Measurements from ENCODE around the gene PTX4. TPM values are rescaled to one million over a fixed set of nuclear protein-coding genes. Genes with fewer than 3 reads are reported as not detected.
"Not testable (repeated sequence)": the region's sequence is repeated elsewhere in the genome, so short reads cannot be mapped to it uniquely, and the experiment has no call there.

PTX4 gene
- total RNA-seq, 4 donors from 2014 or later, result not detected

DNA sequence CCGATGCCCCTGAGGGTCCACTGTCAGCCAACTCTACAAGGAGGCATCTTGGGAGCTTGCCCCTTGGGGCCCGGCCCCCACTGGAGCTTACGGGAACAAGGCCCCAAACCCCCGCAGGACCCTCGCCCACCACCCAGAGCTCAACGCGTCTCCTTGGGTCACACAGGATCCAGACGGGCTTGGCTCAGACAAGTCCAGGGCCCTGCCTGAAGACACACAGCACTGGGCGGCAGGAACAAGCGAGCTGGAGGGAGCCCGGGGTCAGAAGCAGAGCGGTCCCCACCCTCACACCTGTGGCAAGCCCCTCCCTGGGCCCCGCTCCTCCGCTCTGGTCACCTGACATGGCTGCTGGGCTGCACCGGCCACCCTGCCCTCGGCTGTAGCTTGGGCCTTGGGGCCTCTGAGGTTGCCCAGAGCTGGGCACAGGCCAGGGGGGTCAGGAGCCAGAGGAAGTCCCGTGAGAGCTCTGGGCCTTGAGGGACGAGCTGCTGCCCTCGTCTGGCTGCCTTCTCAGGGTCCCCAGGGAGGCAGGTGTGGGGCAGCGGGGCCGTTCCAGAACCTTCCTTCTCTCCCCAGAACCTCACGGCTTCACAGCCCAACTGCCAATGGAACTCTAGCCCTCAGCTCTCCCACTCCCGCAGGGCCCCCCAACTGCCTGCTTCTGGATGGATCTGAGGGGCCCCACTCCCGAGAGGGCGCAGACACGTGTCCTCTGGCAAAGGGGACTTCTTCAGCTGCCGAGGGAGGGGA lies 44.6 kb downstream of the PTX4 start, which contains the start of gene CCDC154:
Gene CCDC154 (minus strand): TSS at position 577 of the 750 bp plus-strand sequence. CDS start 234 bp downstream, at position 343.
- no peak for TF ChIP-seq POLR2A (IDR thresholded peaks at IDR 0.05)
- TF ChIP-seq CTCF (IDR thresholded peaks at IDR 0.05), result no peak
- H3K27ac ChIP-seq, result no peak within 1 kb of the TSS
- intact Hi-C loops (cut with DNase I), result no loop called here
- H3K4me3 ChIP-seq (replicated peaks in 1 of 3), result no peak within 1 kb of the TSS
- H3K36me3 ChIP-seq, result peaks cover 24% of the 10 kb centered on the region in 2 donors
- H3K4me1 ChIP-seq, result no peaks in the 10 kb centered on the region
- H3K27me3 ChIP-seq, result no peaks in the 10 kb centered on the region
- DNase-seq, result no peak
- WGBS, 2 donors, result 87 to 89% methylated on average over 10 to 11 of the region's 27 CpGs
- no peaks in the 10 kb centered on the region for H3K9me3 ChIP-seq

DNA sequence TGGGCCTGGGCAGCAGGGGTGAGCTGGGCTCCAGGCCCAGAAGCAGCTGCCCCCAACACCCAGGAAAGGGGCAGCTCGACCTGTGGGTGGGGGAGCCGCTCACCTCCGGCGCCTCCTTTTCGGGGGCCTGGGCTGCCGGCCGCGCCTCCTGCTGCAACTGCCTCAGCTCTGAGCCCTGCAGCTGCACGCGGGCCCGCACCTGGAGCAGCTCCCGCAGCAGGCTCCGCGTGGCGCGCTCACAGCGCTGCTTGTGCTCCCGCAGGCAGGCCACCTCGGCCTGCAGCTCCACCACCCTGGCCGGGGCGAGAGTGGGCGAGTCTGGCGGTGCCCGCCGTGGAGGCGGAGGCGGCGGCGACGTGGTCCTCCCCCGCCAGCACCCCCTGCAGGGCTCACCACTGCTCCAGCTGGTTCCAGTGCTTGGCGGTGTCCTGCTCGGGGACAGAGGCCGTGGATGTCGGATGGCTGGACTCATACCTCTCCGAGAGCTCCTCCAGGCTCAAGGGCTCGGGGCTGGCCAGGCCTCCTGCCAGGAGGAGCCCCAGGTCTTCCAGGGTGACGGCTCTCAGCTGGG lies 45.3 kb downstream of the PTX4 start:
- WGBS, 2 donors, result 78 to 86% methylated on average over 15 to 20 of the region's 38 CpGs
- intact Hi-C loops (cut with DNase I), result no loop called here
- peaks cover 0 to 3% of the 10 kb centered on the region in 2 donors for H3K4me1 ChIP-seq

DNA sequence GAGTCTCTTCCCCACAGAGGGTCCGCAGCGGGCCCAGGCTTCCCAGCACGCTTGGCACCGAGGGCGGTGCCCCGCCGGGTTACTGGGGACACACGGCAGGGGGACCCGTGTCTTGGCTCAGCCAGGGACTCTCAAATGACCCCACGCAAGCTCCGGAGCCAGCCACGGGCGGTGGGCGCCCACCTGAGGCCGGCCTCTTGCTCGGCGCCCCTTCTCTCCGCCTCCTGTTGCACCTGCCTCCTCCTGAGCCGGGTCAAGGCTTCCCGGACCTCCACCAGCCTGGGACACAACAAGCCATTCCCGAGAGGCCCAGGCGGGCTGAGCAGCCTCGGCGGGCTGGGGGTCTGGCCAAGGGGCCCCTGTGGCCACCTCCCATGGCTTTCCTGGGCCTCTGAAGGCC lies 46.0 kb downstream of the PTX4 start:
- H3K9me3 ChIP-seq, result no peaks in the 10 kb centered on the region
- peaks cover 16 to 17% of the 10 kb centered on the region in 2 donors for H3K36me3 ChIP-seq
- TF ChIP-seq POLR2A (IDR thresholded peaks at IDR 0.05) (no peak), CTCF (IDR thresholded peaks at IDR 0.05) (no peak)
- no peaks in the 10 kb centered on the region for H3K27me3 ChIP-seq
- no peak overlapping the region for H3K4me3 ChIP-seq (replicated peaks in 1 of 3)
- H3K4me1 ChIP-seq, result peaks cover 0 to 10% of the 10 kb centered on the region in 2 donors
- no peak for DNase-seq
- H3K27ac ChIP-seq, result no peak overlapping the region
- WGBS, 2 donors, result 88% methylated on average over 15 of the region's 24 CpGs; no CpG with 5 or more reads in 1 of the 2 donors
- intact Hi-C loops (cut with DNase I), result no loop called here

More for the DNA sequence above, 45.3 kb downstream of the PTX4 start:
- H3K36me3 ChIP-seq, result peaks cover 21 to 24% of the 10 kb centered on the region in 2 donors
- no peak for DNase-seq
- H3K27me3 ChIP-seq, result no peaks in the 10 kb centered on the region
- no peak overlapping the region for H3K4me3 ChIP-seq (replicated peaks in 1 of 3)
- H3K9me3 ChIP-seq, result no peaks in the 10 kb centered on the region
- no peak overlapping the region for H3K27ac ChIP-seq
- TF ChIP-seq CTCF (IDR thresholded peaks at IDR 0.05) (no peak), POLR2A (IDR thresholded peaks at IDR 0.05) (no peak)

GRCh38 chr16:1441391-1441829 lies 47.3 kb downstream of the PTX4 start:
- intact Hi-C loops (cut with DNase I), result no loop called here
- TF ChIP-seq POLR2A (IDR thresholded peaks at IDR 0.05) (no peak), CTCF (IDR thresholded peaks at IDR 0.05) (no peak)
- H3K4me3 ChIP-seq (replicated peaks in 1 of 3), result no peak overlapping the region
- H3K27ac ChIP-seq, result no peak overlapping the region
- peaks cover 0 to 10% of the 10 kb centered on the region in 2 donors for H3K4me1 ChIP-seq
- no peaks in the 10 kb centered on the region for H3K9me3 ChIP-seq
- peaks cover 7 to 10% of the 10 kb centered on the region in 2 donors for H3K36me3 ChIP-seq
- no peak for DNase-seq
- H3K27me3 ChIP-seq, result no peaks in the 10 kb centered on the region
- 75 to 84% methylated on average over 15 to 22 of the region's 22 CpGs for WGBS, 2 donors

GRCh38 chr16:1439699-1440074 lies 49.1 kb downstream of the PTX4 start:
- 95 to 98% methylated on average over 3 to 4 of the region's 4 CpGs for WGBS, 2 donors
- H3K27ac ChIP-seq, result not testable (repeated sequence)

More at GRCh38 chr16:1439699-1440074, 49.1 kb downstream of the PTX4 start:
- intact Hi-C loops (cut with DNase I); H3K36me3 ChIP-seq; H3K27me3 ChIP-seq; H3K4me3 ChIP-seq (replicated peaks in 1 of 3); DNase-seq; H3K9me3 ChIP-seq; H3K4me1 ChIP-seq: not testable (repeated sequence)

Data from thyroid gland (tissue), 4 donors.